Adrenal gland (tissue), 5 donors: ENCODE measurements around the gene PDS5A.

Experiments
- POLR2A ChIP-seq, 2 donors: fragments of 450-650 bp; IDR thresholded peaks; one replicate each; pipeline ENCODE4 v1.6.1; 2017; ENCODE audit warnings: antibody characterized with exemption in 2 of 2, mild to moderate bottlenecking in 2 of 2, moderate library complexity in 1 of 2
- TF ChIP-seq, protein P1 (sequence below), 6 experiments: fragments of 450-650 bp in 4 of 6; fragments of 200-600 bp in 2 of 6; sonication (generic) in 1 of 6; IDR thresholded peaks; 1 replicate in 5 of 6; 2 replicates in 1 of 6; pipeline versions ENCODE4 v1.5.1 to v1.8.0; 2016 to 2021; ENCODE audit warnings: antibody characterized with exemption in 6 of 6, mild to moderate bottlenecking in 2 of 6, moderate library complexity in 1 of 6
- donor health status: DM: no; HTN: no; CAD: no.

- TF ChIP-seq, protein P1, sequence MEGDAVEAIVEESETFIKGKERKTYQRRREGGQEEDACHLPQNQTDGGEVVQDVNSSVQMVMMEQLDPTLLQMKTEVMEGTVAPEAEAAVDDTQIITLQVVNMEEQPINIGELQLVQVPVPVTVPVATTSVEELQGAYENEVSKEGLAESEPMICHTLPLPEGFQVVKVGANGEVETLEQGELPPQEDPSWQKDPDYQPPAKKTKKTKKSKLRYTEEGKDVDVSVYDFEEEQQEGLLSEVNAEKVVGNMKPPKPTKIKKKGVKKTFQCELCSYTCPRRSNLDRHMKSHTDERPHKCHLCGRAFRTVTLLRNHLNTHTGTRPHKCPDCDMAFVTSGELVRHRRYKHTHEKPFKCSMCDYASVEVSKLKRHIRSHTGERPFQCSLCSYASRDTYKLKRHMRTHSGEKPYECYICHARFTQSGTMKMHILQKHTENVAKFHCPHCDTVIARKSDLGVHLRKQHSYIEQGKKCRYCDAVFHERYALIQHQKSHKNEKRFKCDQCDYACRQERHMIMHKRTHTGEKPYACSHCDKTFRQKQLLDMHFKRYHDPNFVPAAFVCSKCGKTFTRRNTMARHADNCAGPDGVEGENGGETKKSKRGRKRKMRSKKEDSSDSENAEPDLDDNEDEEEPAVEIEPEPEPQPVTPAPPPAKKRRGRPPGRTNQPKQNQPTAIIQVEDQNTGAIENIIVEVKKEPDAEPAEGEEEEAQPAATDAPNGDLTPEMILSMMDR (IDR thresholded peaks at IDR 0.05): no peak
- TF ChIP-seq POLR2A (IDR thresholded peaks at IDR 0.05): no peak
Measured at GRCh38 chr4:39855909-39856512, 121.7 kb downstream of the PDS5A start.
